ENCODE results near the gene RAB6B.
A peak's percentile ranks its signal among the peaks of the same experiment; 100 is the strongest.

The RAB6B gene

DNA sequence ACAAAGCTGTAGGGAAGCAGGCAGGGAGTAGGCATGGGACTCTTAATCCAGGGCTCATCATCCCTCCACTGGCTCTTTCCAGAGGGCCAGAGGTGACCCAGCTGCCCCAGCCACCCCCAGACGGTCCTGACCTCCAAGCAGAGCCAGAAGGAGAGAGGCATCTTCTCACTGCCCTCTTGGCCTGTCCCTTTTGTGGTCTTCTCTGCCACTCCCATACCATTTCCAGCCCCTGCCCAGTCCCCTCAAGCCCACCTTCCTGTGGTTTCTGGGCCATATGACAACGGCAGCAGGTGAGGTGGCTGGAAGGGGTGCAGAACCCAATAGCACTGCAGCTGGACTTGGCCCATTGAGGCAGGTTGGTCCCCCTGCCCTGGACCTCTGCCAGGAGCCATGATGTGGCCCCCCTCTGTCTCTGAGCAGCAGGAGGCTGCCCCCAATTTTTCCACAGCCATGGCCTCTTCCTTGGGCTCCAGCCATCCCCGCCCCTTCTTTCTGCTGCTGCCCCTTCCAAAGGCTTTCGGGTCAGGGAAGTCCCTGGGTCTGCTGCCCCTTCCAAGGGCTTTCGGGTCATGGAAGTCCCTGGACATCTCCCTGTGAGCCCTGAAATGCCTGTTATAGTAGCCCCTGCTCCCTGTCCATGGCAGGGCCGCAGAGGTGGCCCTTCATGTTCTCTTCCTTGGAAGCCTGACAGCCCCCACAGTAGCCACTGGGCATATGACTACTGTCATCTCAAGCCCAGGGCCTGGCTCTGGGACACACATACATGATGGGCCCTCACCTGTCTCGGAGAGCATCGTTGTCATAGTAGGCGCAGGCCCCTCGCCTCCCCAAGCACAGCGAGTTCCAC is 39.5 kb upstream of the RAB6B start:
- H3K4me3 ChIP-seq (replicated peaks in 1 of 2; ENCODE audit: low read depth in 2 of 2, low read length in 2 of 2), result no peak overlapping the region
- TF ChIP-seq, protein P1, sequence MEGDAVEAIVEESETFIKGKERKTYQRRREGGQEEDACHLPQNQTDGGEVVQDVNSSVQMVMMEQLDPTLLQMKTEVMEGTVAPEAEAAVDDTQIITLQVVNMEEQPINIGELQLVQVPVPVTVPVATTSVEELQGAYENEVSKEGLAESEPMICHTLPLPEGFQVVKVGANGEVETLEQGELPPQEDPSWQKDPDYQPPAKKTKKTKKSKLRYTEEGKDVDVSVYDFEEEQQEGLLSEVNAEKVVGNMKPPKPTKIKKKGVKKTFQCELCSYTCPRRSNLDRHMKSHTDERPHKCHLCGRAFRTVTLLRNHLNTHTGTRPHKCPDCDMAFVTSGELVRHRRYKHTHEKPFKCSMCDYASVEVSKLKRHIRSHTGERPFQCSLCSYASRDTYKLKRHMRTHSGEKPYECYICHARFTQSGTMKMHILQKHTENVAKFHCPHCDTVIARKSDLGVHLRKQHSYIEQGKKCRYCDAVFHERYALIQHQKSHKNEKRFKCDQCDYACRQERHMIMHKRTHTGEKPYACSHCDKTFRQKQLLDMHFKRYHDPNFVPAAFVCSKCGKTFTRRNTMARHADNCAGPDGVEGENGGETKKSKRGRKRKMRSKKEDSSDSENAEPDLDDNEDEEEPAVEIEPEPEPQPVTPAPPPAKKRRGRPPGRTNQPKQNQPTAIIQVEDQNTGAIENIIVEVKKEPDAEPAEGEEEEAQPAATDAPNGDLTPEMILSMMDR (IDR thresholded peaks at IDR 0.05; ENCODE audit: low read depth, low read length), result no peak
- no peak for DNase-seq (ENCODE audit: low read depth in 2 of 2)

DNA sequence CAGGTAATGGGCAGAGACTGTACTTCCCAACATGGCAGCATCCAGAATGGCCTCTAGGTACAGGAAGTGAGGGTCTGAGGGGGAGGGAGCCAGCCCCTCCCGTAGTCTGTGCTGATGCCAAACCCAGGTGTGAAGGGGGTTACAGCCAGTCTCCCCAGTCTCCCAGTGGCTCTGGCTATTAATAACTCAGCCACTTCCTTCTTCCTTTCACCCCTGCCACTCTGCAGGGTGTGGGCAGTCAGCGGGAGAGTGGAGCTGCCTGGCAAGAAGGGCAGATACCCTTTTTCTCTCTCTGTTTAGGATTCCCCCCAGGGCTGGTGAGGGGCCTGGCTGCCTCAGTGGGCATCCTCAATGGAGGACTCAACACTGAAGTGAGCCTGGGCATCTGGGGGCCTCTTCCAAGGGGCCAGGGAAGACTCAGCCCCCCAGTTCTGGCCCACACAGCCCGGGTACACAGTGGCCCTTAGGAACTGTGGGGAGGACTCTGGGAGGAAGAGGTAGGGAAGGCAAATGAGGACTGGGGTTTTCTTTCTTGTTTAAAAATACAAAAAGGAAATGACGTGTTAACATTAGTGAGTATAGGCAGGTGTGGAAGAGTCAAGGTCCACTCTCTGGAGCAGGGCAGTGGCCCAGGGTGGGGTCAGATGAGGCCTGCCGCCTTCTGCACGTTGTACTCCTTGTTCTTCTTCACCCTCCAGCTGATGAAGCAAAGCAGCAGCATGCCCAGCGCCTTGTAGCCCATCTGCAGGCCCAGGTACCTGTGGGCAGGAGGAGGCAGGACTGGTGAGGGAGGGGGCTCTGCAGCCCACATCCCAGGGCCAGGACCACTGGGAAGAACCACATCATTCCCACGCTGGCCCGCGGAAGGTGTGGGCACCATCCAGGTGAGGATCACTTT is 38.6 kb upstream of the RAB6B start:
- no peak overlapping the region for H3K4me3 ChIP-seq (replicated peaks in 1 of 2; ENCODE audit: low read depth in 2 of 2, low read length in 2 of 2)
- DNase-seq (ENCODE audit: low read depth in 2 of 2), result no peak
- TF ChIP-seq, protein P1 (IDR thresholded peaks at IDR 0.05; ENCODE audit: low read depth, low read length), result no peak

DNA sequence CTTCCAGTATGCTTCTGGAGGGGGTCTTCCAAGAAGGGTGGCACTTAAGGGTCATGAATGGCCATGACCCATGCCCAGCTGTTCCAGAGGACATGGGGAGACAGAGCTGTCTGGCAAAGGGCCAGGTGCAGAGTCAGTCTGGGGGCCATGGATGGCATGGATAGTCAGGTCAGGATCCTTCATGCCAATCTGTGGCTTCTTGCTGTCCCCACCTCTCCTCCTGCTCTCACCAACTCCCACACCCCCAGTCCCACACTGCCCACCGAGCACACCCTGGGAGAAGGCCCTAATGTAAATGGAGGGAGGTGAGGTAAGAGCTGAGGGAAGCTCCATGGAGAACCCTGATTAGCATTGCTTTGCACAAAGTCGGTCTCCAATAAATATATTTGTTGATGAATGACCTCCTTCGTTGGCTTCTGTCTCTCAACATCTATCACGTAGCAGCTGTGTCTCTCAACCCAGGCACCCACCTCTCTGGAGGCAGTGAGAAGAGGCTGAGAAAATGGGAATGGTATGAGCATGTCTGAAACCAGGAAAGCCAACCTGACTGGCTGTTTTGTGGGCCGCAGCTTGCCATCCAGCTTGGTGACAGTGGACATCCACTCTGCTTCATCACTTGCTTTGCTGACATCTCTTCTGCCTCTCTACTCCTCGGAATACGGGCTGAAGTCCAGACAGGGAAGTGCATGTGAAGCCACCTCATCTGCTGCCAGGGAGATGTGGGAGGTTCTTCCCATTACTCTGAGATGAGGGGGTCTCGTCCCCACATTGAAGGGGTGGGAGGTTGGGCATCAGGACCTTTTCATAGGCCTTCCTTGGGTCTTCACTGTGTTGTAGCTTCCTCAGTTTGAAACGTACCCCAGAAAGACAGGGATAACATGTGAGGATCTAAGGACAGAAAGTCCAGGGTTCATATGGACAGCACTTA is 37.7 kb upstream of the RAB6B start:
- DNase-seq (ENCODE audit: low read depth in 2 of 2), result no peak
- H3K4me3 ChIP-seq (replicated peaks in 1 of 2; ENCODE audit: low read depth in 2 of 2, low read length in 2 of 2), result no peak overlapping the region
- TF ChIP-seq, protein P1 (IDR thresholded peaks at IDR 0.05; ENCODE audit: low read depth, low read length), result no peak

DNA sequence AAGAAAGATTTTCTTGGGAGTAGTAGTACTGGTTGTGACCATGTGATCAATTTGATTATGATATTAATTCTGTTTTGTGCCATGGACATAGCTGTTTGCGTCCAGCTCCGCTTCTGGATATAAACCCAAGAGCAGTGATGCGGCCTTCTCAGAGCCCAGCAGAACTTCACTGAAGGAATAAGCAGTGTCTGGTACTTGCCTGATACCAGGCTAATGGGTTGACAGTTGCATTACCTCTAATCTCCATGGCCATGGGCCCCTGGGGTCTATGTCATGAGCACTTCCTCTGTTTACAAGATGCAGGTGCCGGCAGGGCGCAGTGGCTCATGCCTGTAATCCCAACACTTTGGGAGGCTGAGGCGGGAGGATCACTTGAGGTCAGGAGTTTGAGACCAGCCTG is 36.3 kb upstream of the RAB6B start:
- TF ChIP-seq, protein P1 (IDR thresholded peaks at IDR 0.05; ENCODE audit: low read depth, low read length), result no peak
- H3K4me3 ChIP-seq (replicated peaks in 1 of 2; ENCODE audit: low read depth in 2 of 2, low read length in 2 of 2), result no peak overlapping the region
- DNase-seq (ENCODE audit: low read depth in 2 of 2), result no peak

DNA sequence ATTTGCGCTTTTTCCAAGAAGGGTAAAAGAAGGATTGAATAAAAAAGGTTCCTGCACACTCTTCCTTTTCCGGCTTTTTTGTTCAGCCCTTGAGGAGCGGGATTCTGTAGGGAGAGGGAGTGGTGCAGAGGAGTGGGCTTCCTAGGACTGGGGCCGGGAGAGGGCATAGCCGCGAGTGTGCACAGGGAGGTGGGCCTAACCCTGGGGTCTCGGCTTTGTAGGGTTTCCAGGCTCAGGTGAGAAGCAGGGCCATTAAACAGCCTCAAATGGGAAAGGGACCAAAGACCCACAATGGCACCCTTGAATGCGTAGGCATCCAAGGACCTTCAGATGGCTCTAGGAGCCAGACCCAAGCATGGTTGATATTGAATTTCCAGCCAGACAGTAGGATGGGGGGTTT is 35.4 kb upstream of the RAB6B start:
- TF ChIP-seq, protein P1 (IDR thresholded peaks at IDR 0.05; ENCODE audit: low read depth, low read length), result no peak
- no peak overlapping the region for H3K4me3 ChIP-seq (replicated peaks in 1 of 2; ENCODE audit: low read depth in 2 of 2, low read length in 2 of 2)
- DNase-seq (ENCODE audit: low read depth in 2 of 2), result no peak

DNA sequence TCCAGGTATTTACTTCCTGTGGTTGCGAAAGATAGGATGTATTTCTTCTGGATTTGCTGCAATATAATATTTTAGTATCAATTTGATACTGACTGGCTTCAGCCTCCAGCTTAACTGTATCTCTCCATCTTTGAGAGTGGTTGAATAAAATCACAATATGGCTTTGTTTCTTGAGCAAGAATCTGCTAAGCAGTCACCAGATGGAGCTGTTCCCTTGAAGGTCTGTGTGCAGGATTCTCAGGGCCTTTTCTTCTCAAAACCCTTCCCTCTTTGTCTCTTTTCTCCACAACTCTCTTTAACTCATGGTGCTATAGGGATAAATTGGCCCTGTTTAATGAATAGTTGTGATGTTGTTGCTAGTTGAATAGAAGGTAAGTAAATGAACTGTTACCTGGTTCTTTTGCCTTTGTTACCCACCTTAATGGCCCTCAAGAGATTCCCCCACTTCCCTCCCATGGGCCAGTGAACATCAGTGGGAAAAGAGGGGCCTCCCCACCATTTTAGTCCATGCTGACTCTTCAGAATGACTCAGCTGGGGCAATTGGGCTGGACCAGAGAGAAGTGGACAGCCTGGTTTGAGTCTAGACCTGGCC is 34.8 kb upstream of the RAB6B start:
- H3K4me3 ChIP-seq (replicated peaks in 1 of 2; ENCODE audit: low read depth in 2 of 2, low read length in 2 of 2), result no peak overlapping the region
- peak; percentile 88 to 90 for DNase-seq (ENCODE audit: low read depth in 2 of 2)
- TF ChIP-seq, protein P1 (IDR thresholded peaks at IDR 0.05; ENCODE audit: low read depth, low read length), result peak; percentile 78

Data from cardiac fibroblast (primary cell).